A673 (cell line): ENCODE results near the gene TP53BP1. TPM values are rescaled to one million over a fixed set of nuclear protein-coding genes. Genes with fewer than 3 reads are reported as not detected.

Experiments used
- BruUV-seq: library from RNA; stranded (reverse); fragments of 400-500 nt; replicated peaks from 2 replicates; lab custom pipeline; 2021; lab: Mats Ljungman, UMichigan
- CTCF ChIA-PET: fragments of 300-600 bp; sonication (Branson Sonifier 250); formaldehyde crosslinking; loops from one replicate; lab custom pipeline; 2022; ENCODE audit warnings: antibody characterized with exemption; lab: Charles Lee
- POLR2A ChIA-PET: fragments of 300-600 bp; sonication (Branson Sonifier 250); formaldehyde crosslinking; loops from one replicate; lab custom pipeline; 2022; ENCODE audit warnings: antibody characterized with exemption; ENCODE audit not compliant: low non-redundant PET; lab: Charles Lee
- DNase-seq: peaks from one replicate; pipeline ENCODE4 v3.0.0-alpha.2; 2015; ENCODE audit warnings: low spot score
- H3K27ac ChIP-seq: fragments of 200-600 bp; sonication (generic); 2 replicates; pipeline ENCODE4 v1.5.1; 2016; ENCODE audit warnings: mixed run types, low read depth, mild to moderate bottlenecking, mixed read lengths, antibody characterized with exemption, low read length; ENCODE audit not compliant: poor library complexity, severe bottlenecking
- H3K27me3 ChIP-seq: fragments of 200-600 bp; sonication (generic); replicated peaks from 2 replicates; pipeline ENCODE4 v1.6.1; 2017; ENCODE audit warnings: mixed run types, low read depth, mild to moderate bottlenecking, mixed read lengths, antibody characterized with exemption, low read length; ENCODE audit not compliant: insufficient read depth, poor library complexity
- H3K36me3 ChIP-seq: fragments of 200-600 bp; sonication (generic); 2 replicates; pipeline ENCODE4 v1.6.1; 2016; ENCODE audit warnings: mixed run types, mild to moderate bottlenecking, mixed read lengths, antibody characterized with exemption, low read length; ENCODE audit not compliant: insufficient read depth, poor library complexity, severe bottlenecking
- H3K4me1 ChIP-seq: fragments of 200-600 bp; sonication (generic); 2 replicates; pipeline ENCODE4 v1.6.1; 2017; ENCODE audit warnings: mixed run types, mild to moderate bottlenecking, mixed read lengths, antibody characterized with exemption, low read length; ENCODE audit not compliant: insufficient read depth, poor library complexity, severe bottlenecking
- H3K4me3 ChIP-seq: fragments of 200-600 bp; sonication (generic); 2 replicates; pipeline ENCODE4 v1.5.1; 2016; ENCODE audit warnings: low read depth, mixed run types, mild to moderate bottlenecking, mixed read lengths, low read length; ENCODE audit not compliant: poor library complexity, severe bottlenecking
- H3K9me3 ChIP-seq: fragments of 200-600 bp; sonication (generic); 2 replicates; pipeline ENCODE4 v1.6.1; 2016; ENCODE audit warnings: mixed run types, low read depth, mild to moderate bottlenecking, mixed read lengths, antibody characterized with exemption, low read length; ENCODE audit not compliant: poor library complexity, severe bottlenecking
- EZH2 ChIP-seq: fragments of 200-600 bp; sonication (generic); IDR thresholded peaks from 2 replicates; pipeline ENCODE4 v1.6.1; 2017; ENCODE audit warnings: borderline replicate concordance, low read depth, mild to moderate bottlenecking, mixed read lengths, antibody characterized with exemption, low read length; ENCODE audit not compliant: poor library complexity, severe bottlenecking
- intact Hi-C: fragments of 100-400 bp; cut with micrococcal nuclease; formaldehyde crosslinking; loops from one replicate; pipeline ENCODE4 v1.10.0; 2022; ENCODE audit not compliant: unreplicated experiment
- total RNA-seq: library from RNA; stranded (reverse); gene quantifications from 2 replicates; pipeline ENCODE4 v1.2.3, GENCODE V29; 2021
- TF ChIP-seq, protein P1 (sequence below): fragments of 300-800, 200-600 bp; sonication (generic); conservative IDR thresholded peaks from 2 replicates; pipeline ENCODE4 v1.5.1; 2017; ENCODE audit warnings: low read depth, mild to moderate bottlenecking, antibody characterized with exemption, low read length, moderate library complexity, mixed read lengths

TP53BP1 gene
- total RNA-seq, 1 experiment from 2014 or later: 66.0 TPM

DNA sequence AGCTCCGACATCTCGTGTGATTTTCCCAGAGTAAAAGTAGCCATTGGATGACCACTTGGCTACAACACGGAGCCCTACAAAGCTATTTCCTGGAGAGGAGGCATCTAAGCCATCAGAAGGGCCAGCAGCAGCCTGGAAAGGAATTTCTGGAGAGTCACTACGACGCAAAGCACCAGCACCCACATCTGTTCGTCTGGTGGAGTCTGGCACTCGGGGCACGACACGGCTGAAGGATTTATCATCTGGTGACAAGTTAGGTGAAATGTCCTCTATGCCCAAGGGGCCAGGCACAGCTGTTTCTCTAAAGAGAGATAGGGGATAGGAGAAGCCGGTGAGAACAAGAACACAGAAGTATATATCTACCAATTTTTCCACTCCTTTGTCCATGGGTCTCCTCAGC is 72.5 kb downstream of the TP53BP1 start:
- no peaks in the 10 kb centered on the region for H3K4me1 ChIP-seq
- no peak for TF ChIP-seq EZH2
- TF ChIP-seq, protein P1, sequence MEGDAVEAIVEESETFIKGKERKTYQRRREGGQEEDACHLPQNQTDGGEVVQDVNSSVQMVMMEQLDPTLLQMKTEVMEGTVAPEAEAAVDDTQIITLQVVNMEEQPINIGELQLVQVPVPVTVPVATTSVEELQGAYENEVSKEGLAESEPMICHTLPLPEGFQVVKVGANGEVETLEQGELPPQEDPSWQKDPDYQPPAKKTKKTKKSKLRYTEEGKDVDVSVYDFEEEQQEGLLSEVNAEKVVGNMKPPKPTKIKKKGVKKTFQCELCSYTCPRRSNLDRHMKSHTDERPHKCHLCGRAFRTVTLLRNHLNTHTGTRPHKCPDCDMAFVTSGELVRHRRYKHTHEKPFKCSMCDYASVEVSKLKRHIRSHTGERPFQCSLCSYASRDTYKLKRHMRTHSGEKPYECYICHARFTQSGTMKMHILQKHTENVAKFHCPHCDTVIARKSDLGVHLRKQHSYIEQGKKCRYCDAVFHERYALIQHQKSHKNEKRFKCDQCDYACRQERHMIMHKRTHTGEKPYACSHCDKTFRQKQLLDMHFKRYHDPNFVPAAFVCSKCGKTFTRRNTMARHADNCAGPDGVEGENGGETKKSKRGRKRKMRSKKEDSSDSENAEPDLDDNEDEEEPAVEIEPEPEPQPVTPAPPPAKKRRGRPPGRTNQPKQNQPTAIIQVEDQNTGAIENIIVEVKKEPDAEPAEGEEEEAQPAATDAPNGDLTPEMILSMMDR: no peak
- BruUV-seq: no TSS peak
- H3K4me3 ChIP-seq: no peak overlapping the region
- no peaks in the 10 kb centered on the region for H3K27me3 ChIP-seq
- H3K36me3 ChIP-seq: peaks cover 51% of the 10 kb centered on the region
- DNase-seq: no peak
- H3K27ac ChIP-seq: no peak overlapping the region
- intact Hi-C loops: no loop called here
- H3K9me3 ChIP-seq: no peaks in the 10 kb centered on the region
- POLR2A ChIA-PET: no interaction called here
- CTCF ChIA-PET: no interaction called here

DNA sequence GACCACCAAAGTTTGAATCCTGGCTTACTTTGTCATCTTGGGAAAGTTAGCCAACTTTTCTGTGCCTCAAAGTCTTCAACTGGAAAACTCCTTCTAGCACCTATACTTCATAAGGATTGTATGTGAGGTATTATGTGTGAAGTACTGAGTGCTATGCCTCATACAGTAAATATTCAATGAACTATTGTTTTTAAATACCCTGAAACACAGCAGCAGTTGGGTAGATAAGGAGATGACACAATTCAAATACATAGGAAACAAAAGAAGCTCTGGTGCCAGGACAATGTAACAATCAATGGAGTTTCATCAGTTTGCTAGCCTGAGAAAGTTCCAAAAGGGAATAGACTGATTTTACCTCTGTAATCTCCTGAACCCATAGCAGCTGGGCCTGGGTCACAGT is 78.8 kb downstream of the TP53BP1 start:
- H3K4me3 ChIP-seq: no peak overlapping the region
- H3K36me3 ChIP-seq: peaks cover 56% of the 10 kb centered on the region
- DNase-seq: no peak
- no peaks in the 10 kb centered on the region for H3K4me1 ChIP-seq
- ChIA-PET POLR2A (no interaction called here), CTCF (no interaction called here)
- BruUV-seq: no TSS peak
- no peaks in the 10 kb centered on the region for H3K27me3 ChIP-seq
- no peak overlapping the region for H3K27ac ChIP-seq
- intact Hi-C loops: no loop called here
- no peak for TF ChIP-seq EZH2
- TF ChIP-seq, protein P1: no peak
- H3K9me3 ChIP-seq: no peaks in the 10 kb centered on the region

DNA sequence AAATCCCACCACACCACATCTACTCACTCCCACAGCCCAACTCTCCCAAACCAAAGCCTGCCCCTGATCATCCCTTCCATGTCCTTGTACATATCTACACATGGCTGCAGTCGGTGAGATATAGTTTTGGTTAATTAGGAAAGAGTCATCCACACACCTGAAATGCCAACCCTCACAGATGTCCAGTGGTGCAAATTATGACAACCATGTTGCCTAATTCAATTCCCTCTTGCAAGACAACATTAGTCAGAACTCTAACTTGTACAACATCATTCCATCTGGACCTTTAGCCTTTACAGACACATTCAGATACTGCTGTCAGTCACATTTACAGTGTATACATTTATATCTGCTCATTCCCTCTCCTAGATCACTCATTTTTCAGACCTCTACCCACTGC is 80.9 kb downstream of the TP53BP1 start:
- Histone ChIP-seq H3K36me3 (peaks cover 77% of the 10 kb centered on the region), H3K9me3 (no peaks in the 10 kb centered on the region), H3K4me1 (no peaks in the 10 kb centered on the region), H3K27me3 (no peaks in the 10 kb centered on the region), H3K4me3 (no peak overlapping the region), H3K27ac (no peak overlapping the region)
- no TSS peak for BruUV-seq
- CTCF ChIA-PET: no interaction called here
- no peak for DNase-seq
- TF ChIP-seq EZH2: no peak
- TF ChIP-seq, protein P1: no peak
- POLR2A ChIA-PET: no interaction called here
- intact Hi-C loops: no loop called here
